ENCODE data around the gene MAGI1.

DNA sequence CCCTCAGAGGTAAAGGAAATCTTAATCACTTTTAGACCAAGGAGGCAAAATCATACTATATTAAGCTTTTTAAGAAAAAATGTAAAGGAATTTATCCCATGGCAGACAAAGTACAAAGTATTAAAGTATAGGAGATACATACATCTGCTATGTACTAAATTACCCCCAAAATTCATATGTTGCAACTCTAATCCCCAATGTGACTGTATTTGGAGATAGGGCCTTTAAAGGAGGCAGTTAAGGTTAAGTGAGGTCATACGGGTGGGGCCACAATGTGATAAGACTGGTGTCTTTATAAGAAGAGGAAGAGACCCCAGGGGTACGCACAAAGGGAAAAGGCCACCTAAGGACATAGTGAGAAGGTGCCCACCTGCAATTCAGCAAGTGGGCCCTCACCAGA lies 693.9 kb downstream of the MAGI1 start:
- no peak for TF ChIP-seq CTCF (IDR thresholded peaks at IDR 0.05)
- no peak for TF ChIP-seq POLR2A (IDR thresholded peaks at IDR 0.05)
- no peak for TF ChIP-seq POLR2AphosphoS5 (IDR thresholded peaks at IDR 0.05)
- TF ChIP-seq EP300 (IDR thresholded peaks at IDR 0.05): no peak
